IMR-90 (cell line): Measurements from ENCODE around the gene KCNQ5.

Source experiments
- CEBPB ChIP-seq: IDR thresholded peaks from 2 replicates; pipeline ENCODE4 v1.6.1; 2012; ENCODE audit warnings: low read depth, low read length, improper control_type of control experiment
- TF ChIP-seq, protein P1 (sequence below): conservative IDR thresholded peaks from 2 replicates; pipeline ENCODE4 v1.5.1; 2012; ENCODE audit warnings: mild to moderate bottlenecking, low read depth, low read length, improper control_type of control experiment
- TF ChIP-seq, protein P2 (sequence below): fragments of 150-350 bp; IDR thresholded peaks from 2 replicates; pipeline ENCODE4 v1.6.1; 2016; ENCODE audit warnings: low read depth, mild to moderate bottlenecking, low read length, moderate library complexity, borderline replicate concordance

DNA sequence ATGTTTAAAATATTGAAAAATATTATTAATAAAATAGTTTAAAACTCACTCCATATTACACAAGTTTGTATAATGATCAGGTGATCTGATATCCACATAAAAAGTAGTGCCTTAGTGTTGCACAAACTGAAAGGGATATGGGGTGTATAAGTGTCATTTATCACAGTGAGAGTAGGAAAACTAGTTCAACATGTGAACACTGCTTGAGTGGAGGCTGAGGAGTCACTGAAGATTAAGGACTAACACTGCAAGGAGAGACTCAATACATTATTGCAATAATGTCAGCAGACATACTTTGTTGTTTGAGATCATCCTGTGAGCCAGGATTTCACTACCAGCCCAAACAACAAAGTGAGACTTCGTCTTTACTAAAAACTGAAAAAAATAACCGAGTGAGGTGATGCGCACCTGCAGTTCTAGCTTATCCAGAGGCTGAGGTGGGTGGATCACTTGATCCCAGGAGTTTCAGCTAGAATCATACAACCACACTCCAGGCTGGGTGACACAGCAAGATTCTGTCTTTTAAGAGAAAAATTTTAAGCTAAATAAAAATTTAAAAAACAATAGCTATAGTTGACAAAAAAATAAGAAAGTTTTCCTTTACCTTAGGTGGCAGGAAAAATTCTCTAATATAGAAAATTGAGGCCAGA lies 605.9 kb downstream of the KCNQ5 start:
- TF ChIP-seq, protein P1, sequence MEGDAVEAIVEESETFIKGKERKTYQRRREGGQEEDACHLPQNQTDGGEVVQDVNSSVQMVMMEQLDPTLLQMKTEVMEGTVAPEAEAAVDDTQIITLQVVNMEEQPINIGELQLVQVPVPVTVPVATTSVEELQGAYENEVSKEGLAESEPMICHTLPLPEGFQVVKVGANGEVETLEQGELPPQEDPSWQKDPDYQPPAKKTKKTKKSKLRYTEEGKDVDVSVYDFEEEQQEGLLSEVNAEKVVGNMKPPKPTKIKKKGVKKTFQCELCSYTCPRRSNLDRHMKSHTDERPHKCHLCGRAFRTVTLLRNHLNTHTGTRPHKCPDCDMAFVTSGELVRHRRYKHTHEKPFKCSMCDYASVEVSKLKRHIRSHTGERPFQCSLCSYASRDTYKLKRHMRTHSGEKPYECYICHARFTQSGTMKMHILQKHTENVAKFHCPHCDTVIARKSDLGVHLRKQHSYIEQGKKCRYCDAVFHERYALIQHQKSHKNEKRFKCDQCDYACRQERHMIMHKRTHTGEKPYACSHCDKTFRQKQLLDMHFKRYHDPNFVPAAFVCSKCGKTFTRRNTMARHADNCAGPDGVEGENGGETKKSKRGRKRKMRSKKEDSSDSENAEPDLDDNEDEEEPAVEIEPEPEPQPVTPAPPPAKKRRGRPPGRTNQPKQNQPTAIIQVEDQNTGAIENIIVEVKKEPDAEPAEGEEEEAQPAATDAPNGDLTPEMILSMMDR: no peak
- no peak for TF ChIP-seq CEBPB
- TF ChIP-seq, protein P2, sequence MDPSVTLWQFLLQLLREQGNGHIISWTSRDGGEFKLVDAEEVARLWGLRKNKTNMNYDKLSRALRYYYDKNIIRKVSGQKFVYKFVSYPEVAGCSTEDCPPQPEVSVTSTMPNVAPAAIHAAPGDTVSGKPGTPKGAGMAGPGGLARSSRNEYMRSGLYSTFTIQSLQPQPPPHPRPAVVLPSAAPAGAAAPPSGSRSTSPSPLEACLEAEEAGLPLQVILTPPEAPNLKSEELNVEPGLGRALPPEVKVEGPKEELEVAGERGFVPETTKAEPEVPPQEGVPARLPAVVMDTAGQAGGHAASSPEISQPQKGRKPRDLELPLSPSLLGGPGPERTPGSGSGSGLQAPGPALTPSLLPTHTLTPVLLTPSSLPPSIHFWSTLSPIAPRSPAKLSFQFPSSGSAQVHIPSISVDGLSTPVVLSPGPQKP: no peak
